GM21737 (cell line): ENCODE results near the gene FBN1.

Experiments used
- ATAC-seq: cut with Tn5 transposase; IDR thresholded peaks from one replicate; pipeline ENCODE4 v1.9.1; 2021; ENCODE audit warnings: mild to moderate bottlenecking, moderate library complexity; ENCODE audit not compliant: unreplicated experiment

The FBN1 gene

DNA sequence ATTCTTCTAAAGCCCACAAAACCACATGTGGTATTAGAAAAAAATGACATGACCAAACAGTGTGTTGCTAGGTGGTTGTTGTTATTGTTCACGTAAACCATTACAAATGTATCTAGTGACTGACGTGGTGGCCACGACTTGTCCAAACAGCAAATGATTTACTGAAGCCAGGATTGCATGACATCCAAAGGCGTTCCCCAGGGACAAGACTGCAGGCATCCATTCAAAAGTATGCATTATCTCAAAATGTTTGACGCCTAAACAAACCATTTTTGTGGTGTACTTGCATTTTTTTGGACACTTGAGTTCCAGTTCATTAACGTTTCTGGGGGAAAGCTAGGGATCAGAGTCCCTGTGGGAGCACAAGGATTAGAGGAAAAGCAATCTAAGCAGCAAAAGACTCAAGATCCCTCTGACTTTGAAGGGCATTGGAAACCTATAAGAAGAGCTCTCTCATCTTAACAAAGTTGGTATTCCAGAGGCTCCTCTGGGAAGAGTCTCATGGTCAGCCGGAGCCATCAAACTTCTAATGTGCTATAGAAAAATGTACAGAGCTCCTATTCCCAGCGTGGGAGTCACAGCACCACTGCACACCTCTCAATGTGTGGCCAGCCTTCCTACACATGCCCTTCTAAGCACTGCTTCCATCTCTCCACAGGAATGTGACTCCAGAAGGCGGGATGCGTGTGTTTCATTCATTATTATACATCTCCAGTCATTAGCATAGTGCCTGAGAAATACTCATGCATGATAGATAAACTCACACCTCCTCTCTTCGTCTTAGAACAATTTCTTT, 62.9 kb downstream of the FBN1 start:
- ATAC-seq, result no peak

DNA sequence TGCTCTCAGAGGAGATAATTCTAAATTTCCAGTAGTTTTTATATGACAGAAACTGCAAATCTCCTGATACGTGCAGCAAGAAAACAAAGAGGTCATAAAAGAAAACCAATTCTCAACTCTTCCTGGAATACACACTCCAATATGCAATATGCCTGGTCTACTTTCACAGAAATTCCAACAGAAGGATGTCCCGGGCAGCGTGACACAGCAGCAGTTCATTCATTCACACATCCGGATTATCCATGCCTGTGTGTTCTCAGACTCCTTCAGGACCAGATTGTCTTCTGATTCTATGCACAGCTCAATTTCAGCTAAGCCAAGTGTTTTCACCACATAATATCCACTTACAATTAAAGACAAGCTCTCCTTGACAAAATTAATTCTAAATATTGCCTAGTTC, 64.3 kb downstream of the FBN1 start:
- ATAC-seq, result no peak

DNA sequence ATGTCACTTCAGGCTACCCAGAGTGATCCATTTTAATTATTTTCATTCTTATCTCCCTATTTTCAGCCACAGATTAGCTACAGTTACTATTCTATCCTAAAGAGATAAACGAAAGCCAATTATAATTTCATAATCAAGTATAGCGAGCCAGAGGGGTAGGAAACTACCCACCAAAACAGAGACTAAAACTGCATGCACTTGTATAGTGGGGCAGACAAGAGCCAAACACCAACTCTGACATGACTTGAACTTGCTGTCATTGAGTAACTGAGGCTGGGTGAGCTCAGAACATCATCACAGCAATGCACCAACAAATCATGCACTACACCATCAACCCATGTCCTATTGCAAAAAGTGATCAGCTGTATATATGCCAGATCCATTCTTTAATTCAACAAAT, 64.8 kb downstream of the FBN1 start:
- ATAC-seq, result no peak

DNA sequence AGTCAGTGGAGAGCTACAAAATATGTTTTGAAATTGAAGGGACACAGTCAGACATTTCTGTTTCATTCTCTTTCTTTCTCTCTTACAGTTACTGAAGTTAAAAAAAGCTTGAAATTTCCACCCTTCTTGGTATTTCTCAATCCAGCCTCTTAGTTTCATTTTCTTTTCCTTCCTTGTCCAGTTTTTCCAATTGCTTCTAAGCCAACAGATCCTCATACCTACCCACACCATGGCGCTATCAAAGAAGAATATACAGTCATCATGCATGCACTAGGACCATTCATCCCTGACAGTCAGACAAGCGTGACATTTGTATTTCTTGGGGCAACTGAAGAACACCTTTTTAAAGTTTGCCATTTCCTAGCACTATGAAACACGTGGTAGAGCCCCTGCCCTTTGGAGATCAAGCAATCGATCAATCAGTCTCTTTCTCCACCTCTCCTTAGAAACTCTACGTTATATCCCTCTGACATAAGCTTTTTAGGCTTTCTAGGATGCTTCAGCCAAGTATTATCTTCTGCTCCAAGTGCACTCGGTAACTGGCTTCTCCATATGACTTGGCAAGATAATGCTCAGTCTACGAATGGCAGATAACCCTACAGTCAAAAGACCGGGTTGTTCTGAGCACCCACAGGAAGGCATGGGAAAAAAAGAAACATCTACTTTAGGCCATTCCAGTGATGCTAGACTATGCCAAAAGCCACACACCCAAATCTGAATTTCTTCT, 65.4 kb downstream of the FBN1 start:
- ATAC-seq, result no peak

DNA sequence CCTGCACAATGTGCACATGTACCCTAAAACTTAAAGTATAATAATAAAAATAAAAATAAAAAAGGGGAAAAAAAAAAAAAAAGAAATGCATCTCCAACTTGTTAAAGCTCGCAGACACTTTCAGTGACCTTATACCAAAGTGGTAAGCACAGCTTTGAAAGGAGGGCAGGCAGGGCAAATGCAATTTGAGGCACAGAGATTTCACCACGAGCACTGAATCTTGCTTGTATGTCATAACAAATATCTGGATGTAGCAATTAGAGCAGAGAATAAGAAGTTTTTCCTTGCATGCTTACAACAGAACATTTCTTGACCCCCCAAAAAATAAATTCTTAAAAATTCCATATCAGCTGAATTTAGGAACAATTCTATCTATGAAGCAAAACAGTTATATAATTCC, 66.5 kb downstream of the FBN1 start:
- ATAC-seq, result no peak

DNA sequence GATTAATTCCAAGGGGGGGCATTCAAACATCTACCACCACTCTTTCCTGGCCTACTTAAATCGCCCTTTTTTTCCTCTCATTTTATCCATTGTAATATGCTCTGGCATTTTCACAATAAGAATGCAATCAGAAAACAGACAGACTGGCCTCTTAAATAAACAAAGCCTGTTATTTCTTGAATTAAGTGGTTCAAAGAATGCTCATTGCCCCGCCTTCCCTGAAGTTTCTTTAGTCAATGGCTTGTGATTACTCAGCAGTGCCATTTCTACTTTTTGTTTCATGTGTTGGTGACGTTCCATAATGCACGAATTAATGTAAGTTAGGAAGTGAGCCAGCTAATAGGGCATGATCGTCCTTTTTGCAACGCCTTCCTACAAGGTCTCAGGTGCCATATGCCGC, 68.0 kb downstream of the FBN1 start:
- ATAC-seq, result no peak

DNA sequence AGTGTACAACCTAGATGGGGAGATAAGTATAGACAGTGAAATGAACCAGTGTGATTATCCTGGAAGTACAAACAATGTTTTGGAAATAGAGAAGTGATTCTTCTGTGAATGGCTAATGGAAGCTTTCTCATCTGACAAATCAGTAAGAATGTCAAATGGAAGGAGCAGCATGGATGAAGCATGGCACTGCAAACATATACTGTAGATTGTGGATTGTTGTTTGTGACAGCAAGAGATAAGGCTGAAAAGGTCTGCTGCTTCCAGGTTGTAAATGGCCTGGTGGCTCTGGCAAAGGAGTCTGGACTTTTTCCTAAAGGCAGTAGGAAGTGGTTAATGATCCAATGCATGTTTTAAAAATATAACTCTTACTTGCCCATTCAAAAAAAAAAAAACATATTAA, 71.3 kb downstream of the FBN1 start:
- no peak for ATAC-seq

DNA sequence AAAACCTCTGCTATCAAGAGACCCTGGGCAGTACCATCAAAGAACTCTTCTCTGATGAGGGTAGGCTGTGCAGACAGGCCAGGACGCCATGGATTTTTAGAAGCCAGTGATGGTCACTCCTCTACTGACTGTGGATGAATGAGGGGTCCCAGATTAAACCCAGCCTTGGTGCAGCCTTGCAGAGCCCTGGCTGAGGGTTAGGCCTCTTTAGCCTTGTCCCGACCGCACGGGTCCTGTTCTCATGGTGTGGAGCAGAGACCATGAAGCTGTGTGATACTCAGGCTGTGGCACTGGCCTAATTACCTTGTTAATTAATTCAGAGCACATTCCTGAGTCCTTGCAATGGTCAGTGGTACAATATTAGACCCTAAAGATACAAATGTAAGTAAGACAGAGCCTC, 71.7 kb downstream of the FBN1 start:
- no peak for ATAC-seq

DNA sequence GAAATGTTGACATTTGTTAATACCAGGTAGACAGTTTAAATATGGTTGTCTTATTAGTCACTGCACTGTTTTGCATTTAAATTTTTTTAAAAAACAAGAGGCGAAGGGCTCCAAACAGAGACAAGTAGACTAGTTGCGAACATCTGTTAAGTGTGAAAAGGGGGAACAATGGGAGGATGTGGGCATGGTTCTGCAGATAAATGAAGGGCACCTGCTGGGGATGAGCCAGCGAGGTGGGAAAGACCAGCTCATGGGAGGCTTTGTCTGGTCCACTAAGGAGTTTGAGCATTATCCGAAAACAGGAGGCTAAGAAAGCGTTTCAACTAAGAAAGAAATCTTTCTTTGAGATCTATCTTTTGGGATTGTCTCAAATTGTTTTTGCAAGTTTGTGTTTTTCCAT, 72.7 kb downstream of the FBN1 start:
- ATAC-seq, result no peak

DNA sequence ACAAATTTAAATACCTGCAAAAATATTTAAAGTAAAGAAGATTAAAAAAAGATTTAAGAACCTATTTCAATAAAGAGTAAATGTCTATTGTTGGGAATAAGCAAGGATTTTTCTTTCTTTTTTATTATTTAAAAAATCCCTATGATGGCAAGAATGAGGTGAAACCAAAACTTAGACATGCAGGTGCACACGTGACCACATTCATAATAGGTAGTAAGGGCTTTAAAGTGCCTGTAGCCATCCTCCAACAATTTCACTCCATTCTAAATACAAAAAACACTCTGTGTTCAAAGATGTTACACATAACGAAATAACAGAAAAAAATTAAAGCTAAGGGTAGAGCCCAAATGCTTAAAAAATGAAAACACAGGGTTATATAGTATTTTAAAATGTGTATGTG, 74.0 kb downstream of the FBN1 start:
- no peak for ATAC-seq

DNA sequence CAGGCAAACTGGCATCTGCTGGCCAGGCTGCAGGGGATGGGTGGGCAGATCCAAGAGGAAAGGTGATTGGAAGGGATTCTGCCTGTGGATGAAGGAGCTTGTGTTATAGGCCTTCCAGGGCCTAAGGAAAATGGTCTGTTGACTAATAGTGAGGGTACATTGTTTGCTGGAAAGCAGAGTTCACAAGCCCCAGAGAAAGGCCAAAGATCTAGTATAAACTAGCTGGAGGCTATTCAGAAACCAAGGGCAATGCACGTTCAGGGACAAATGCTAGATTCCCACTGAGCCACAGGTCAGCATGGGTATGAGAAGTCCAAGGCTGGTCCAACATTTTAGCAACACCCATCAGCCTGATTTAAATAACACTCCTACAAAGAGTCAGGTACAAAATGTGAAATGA, 74.7 kb downstream of the FBN1 start:
- ATAC-seq, result no peak

DNA sequence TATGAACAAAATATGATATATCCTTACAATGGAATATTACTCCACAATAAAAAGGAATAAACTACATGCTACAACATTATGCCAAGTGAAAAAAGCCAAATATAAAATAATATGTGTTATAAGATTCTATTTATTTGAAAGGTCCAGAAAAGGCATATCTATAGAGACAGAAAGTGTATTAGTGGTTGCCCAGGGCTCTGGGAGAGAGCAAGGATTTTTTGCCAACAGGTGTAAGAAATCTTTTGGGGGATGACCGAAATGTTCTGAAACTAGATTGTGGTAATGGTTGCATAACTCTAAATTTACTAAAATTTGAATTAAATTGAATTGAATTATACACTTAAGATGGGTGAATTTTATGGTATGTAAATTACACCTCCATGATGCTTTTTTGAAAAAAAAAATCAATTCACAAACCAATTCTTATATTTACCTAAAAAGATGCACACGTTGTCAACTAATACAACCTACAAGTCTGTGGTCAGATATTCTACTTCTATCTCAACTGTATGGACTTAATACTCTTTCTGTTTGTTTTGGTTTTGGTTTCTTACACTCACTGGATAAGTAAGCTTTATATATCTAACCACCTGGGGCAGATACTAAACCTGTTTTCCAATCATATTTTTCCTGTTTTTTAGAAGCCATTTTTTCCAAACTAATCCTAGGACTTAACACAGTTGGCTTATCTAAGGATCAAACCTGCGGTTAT, 75.8 kb downstream of the FBN1 start:
- no peak for ATAC-seq

DNA sequence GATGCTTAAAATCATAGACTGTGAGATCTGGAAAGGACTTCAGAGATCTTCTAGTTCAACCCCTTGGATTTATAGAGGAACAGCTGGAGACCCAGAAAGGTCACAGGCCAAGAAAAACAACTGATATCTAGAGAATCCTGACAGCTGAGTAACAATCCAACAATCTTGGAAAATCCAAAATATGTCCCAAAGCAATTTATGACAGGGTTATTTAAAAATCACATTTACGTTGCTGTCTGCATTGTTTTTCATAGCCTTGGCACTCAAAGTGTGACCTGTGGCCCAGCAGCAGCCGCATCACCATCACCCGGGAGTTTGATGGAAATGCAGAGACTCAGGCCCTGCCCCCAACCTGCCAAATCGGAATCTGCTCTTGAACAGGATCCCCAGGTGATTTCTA, 78.8 kb downstream of the FBN1 start:
- ATAC-seq, result no peak

DNA sequence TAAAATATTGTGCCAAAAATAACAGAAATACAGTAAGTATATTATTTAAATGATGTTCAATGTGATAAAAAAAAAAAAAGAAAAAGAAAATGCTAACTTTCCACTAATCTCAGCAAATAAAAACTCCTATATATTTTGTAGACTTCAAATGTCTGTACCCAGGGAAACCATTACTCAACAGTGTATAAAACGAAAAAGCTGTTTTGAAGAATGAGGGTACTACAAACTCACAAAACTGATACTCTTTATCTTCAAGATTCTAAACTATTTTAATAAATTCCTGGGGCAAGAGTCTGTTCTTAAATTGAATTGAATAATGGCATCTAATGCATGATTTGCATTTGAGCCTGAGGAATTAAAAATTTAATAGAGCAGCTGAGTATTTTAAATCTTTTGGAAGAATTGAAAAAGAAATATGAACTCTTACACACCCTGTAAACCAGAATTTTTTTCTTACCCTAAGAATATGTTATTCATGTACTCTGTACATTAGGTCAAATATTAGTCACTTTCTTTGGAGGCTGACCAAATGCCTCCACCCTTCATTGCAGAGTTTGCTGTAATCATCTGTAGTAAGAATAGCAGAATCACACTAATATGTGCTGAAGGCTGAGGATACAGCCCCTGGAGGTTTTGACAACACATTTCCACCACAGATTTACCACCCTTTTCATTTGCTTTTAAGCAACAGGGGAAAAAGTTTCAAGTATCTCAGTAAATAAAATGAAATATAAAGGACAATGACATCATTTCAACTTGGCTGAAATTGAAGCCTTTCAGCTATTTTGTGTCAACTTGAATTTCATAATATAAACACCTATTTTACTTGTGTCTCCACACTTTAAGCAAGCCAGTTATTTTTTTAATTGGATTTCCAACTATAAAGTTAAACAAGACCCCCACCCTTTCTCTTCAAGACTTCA, 79.7 kb downstream of the FBN1 start:
- no peak for ATAC-seq

DNA sequence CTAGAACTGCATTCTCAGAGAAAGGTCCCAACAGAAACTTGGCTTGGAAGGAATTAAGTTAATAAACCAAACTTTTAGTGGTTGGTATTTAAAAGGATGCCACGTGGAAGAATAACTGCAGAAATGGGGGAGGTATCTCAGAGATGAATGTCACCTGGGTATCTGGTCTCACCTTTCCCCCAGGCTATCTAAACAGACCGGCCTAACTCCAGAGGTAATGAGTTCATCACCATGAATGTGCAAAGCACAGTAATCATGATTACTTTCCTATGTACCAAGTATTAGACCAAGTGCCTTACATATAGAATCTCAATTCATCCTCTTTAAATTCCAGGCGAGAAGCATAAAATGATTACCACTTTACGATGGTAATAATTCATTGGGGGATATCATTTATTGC, 80.8 kb downstream of the FBN1 start:
- ATAC-seq, result no peak

DNA sequence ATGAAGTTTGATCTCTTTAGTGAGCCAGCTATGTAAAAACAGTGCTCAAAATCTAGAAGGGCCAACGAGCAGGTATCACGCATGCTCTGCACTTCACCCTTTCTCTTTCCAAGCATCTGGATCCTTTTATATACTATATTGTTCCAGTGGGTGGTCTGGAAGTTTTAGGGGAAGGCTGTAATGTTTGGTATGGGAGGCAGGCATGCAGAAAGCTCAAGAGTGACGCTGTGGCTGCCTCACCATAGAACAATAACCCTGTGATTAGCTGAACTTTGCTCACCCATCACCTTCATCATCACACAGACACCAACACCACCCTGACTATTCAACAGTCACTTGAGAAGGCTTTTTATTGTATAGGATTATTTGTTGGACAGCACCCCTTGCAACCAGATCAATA, 81.6 kb downstream of the FBN1 start:
- ATAC-seq, result no peak

DNA sequence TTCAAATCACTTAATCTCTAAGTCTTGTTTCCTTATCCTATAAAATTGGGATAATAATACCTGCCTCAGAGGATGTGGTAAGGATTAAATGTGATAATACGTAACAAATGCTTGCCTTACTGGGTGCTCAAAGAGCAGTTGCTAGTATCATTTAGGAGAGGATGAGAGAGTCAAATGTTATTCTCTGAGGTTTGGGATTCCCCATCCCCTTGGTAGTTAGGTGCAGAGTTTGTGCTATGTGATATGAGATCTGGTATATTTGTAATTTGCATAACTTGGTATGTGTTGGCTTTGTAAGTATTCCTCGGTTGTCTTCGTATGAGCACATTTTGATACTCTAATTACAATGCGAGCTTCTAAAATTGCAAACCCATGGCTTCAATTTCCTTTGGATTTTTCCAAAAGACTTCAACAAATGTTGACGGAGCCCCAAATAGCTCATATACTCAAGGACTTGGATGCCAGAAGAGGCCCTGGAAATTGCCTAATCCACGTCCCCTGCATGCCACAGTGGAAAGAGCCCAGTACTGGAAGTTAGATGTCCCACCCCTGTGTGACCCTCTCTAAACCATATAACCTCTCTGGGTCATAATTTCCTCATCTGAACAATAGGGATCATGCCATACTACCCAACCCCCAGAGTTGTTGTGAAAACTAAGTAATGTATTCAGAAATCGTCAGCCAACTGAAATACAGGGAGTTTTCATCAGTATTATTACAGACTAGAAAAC, 85.0 kb downstream of the FBN1 start:
- ATAC-seq, result no peak

DNA sequence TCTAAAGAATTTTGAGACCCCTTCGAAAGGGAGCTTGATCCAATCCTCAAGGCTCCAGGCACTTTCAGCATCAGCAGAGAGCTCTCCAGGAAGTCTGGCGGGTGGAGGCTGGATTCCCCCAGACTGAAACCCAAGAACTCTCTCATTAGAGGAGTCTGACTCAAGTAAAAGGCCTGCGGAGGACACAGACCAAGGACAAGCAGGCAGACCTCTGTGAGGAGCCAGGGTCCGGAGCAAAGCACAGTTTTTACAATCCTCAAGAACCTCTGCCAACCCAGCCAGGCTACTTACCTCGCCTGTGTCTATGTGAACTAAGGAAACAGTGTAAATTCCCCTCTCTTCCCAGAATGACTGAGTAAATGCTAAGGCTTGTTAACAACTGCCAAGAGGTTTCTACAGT, 86.2 kb downstream of the FBN1 start:
- no peak for ATAC-seq

DNA sequence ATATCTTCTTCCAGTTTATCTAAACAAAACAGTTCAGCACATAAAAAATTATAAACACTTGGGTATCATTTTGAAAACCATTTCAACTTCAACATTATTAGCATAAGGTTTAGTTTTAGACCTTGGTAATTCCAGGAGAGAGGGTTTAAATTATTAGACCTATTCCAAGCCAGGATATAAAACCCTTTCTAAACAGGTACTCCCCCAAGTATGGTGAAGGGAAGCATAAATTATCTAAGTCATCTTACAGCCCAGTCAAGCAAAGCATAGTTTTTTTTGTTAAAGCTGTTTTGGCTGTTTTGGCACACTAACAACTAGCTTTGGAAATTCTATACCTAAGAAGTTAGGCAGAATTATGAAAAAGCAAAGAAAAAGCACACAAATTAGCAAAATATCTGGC, 87.3 kb downstream of the FBN1 start:
- ATAC-seq, result no peak

DNA sequence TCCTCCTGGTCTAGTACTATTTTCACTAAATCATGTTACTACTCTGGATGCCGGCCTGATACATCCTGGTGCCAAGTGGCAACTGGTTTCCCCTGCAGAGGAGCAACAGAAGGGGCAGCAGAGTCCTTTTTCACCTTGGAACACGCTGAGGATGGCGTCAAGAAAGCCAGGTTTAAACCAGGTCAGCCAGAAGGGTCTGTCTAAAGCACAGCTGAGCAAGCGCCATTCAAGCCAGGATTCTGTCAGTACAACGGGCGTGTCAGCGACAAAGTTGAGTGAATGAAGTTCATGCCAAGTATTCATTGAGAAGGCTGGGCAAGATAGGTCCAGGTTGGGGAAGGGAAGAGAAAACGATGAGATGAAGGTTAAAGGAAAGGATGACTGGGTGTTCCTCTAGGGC, 88.2 kb downstream of the FBN1 start:
- no peak for ATAC-seq
